HS-5 (cell line): ENCODE data around the gene MAMDC2.

Source experiments
- DNase-seq: peaks from one replicate; pipeline ENCODE4 v3.0.0-alpha.2; 2012; ENCODE audit warnings: low read depth

MAMDC2 gene

GRCh38 chr9:70064496-70064895, 20.8 kb downstream of the MAMDC2 start:
- DNase-seq = no peak

GRCh38 chr9:70065572-70065971, 21.9 kb downstream of the MAMDC2 start:
- no peak for DNase-seq

DNA sequence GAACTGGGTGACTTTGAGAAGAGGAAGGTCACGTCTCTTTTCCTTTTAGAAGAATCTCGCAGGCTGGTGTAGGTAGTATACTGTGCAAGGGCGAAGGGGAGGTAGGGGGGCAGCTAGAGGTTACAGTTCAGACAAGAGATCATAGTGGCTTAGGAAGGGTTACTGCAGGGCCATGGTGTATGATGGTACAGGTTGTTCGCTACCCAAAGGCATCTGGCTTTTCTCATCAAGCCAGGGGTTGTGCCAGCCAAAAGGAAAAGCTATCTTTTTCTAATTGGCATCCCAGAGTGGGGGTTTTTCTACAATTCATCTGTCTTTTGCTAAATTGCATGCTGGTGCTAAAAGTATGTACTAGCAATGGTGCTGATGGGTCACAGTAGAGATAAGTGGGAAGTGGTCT, 22.8 kb downstream of the MAMDC2 start:
- no peak for DNase-seq

DNA sequence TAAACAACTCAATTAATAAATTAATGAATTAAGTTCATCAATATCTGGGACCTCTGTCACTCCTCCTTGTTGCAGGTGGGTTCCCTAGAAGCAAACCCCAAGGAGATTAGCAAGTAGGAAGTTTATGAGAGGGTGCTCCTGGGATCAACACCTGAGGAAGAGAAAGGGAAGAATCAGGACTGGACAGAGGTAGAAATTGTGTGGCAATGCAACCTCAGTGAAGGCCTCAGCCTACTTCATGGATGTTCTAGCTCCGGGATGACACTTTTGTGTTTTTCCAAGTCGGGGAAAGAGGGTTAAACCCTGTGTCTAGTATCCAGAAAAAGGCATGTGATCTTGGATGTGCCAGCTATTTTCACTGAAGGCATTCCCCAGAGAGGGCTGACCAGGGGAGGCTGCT, 23.2 kb downstream of the MAMDC2 start:
- no peak for DNase-seq

DNA sequence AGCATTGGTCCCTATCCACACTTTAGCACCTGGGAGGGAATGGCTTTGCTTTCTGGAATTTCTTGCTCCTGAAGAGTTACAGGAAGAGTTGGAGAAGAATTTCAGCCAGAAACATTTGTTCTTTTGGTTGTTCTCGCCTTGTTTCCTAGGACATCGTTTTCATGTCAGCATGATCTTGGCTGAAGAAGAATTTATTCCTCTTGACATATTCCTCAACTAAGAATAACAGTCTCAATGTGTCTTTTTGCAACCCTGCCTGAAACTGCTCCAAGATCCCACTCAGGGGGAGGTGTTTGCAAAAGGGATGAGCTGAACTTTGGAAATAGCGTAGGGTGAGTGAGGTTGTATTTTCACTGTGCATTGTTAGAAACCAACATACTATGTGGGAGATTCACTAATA, 26.1 kb downstream of the MAMDC2 start:
- DNase-seq = no peak

- DNase-seq = no peak
Observed at GRCh38 chr9:70073193-70073592, 29.5 kb downstream of the MAMDC2 start.

DNA sequence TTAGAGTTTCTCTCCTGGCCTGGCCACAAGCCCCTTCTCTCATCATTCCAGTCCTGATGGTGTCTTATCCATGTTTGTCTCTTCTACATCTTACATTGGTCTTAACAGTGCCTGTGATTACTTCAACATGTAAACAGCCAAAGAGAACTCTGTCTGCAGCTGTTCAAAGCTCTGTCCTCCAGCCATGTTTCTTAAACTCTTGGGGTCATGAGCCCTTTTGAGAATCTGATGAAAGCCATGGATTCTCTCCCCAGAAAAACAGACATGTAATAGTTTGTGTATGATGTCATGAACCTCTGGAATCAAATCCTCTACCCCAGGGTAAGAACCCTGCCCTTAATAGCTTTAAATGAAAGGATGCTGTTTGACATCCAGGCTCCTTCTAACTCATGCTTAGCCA, 30.1 kb downstream of the MAMDC2 start:
- DNase-seq = no peak

DNA sequence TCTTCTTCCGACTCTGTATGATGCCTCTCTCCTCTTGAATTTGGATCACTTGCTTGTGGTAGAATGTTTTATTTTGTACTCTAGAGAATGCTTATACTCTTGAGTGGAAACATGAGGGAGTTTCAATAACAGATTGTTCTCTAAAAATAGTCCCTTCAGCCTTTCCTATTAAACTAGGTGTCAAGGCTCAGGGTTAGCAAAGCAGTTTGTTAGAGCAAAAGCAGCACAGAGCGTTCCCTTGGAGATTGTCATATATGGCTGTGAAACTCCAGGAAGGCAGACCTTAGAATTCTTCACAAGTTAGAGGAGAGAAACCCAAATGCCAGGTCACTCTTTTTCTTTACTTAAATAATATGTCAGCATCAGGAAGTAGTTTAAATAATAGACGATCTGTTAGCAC, 33.0 kb downstream of the MAMDC2 start:
- no peak for DNase-seq

DNA sequence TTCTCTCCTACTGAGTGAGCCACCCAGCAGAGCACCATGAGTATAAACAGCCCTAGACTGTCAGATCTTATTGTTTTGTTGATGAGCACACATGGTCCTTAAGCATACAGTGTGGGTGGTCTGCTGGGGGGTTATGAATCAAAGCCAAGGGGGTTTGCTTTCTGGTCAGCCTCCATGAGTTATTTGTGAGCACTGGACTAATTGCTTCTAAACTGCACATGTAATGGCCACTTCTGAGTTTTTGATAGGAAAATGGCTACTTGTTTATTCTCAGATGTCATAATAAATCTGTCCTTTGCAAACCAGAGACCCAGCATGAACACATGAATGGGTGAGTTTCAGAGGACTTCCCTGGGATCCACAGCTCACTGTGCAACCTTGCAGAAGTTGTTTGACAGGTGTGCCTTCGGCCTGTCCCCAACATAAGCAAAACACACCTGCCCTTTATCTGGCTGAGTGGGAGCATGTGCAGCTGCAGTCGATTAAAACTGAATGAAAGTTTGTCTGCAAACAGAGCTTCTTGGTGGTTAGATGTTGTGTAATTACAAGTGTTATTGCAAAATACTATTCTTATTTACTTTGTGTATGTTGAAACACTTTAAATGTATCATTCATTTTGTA, 35.9 kb downstream of the MAMDC2 start:
- DNase-seq = no peak

GRCh38 chr9:70080481-70081119, 37.0 kb downstream of the MAMDC2 start:
- DNase-seq = no peak

- peak; percentile 56 for DNase-seq
Observed at GRCh38 chr9:70081120-70081495, 37.5 kb downstream of the MAMDC2 start.

- DNase-seq = no peak
Observed at GRCh38 chr9:70083429-70083828, 39.8 kb downstream of the MAMDC2 start.

DNA sequence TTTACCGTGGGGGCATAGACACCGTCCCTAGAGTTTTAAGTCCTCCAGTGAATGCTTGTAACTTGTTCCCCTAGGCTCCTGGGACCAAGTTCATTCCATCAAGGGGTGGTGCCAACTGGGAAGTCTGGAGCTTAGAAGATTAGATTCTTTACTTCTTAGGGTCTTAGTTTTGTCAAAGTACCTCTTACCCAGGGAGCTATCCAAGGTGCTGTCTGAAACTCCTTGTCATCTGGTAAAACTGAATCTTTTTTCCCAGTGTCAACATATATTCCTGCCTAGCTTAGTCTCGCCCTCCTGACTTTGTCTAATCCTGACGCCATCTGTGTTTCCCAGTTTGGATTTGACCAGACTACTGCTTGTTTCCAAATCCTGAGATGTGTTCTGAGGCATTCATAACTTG, 41.6 kb downstream of the MAMDC2 start:
- DNase-seq = no peak

- DNase-seq = no peak
Observed at GRCh38 chr9:70091103-70091502, 47.5 kb downstream of the MAMDC2 start.

DNA sequence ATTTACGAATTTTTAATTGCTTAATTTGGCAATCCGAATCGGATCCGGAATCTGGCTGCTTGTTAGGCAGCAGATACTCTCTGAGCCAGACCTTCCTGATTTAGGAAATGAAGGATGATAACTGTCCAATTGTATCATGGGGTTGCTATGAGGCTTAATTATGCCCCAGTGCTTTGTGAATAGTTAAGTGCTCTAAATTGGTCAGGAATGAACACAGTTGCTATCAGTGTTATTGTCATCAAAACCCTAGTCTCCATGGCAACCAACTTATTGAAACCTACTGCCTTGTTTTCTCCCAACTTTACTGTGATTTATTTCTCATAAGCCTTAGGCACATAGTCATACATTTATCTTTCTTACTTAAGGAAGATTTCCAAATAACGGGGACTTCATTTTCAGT, 47.9 kb downstream of the MAMDC2 start:
- DNase-seq = no peak

DNA sequence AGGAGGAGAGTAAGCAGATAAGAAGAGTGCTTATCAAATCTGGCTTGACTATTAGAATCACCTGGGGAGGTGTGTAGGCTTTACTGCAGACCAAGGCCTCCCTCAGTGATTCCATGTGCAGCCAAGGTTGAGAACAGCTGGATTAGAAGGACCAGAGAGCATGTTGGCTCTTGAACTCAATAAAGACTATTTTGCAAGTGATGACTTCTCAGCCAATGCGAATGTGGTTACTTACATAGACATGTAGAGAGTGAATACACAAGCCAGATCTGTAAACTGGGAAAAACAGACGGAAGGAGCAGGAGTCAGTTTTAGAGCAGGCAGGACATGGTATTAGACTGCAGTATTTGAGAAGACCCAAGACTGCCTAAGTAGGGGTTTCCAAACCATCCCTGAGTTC, 48.5 kb downstream of the MAMDC2 start:
- no peak for DNase-seq

GRCh38 chr9:70093095-70093494, 49.4 kb downstream of the MAMDC2 start:
- DNase-seq = no peak

GRCh38 chr9:70093944-70094343, 50.3 kb downstream of the MAMDC2 start:
- DNase-seq = no peak

- no peak for DNase-seq
Observed at GRCh38 chr9:70094747-70095146, 51.1 kb downstream of the MAMDC2 start.

DNA sequence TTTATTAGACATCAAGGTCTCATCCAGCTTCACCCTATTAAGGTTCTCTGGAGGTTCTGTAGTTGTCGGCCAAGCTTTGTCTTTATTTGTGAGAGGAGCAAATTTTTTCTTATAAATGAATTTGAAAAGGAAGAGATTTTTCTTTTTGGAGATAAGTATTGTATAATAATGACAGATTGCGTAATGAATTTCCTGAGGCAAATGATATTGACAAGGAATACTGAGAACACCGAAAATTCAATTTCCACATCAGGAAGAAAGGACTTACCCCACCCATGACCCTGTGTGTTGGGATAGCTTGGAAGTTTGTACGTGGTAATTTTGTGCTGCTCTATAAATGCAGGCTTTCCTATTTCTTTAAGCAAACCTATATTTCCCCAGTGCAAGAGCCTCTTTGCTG, 53.5 kb downstream of the MAMDC2 start:
- DNase-seq = no peak

GRCh38 chr9:70100362-70100761, 56.7 kb downstream of the MAMDC2 start:
- DNase-seq = no peak

DNA sequence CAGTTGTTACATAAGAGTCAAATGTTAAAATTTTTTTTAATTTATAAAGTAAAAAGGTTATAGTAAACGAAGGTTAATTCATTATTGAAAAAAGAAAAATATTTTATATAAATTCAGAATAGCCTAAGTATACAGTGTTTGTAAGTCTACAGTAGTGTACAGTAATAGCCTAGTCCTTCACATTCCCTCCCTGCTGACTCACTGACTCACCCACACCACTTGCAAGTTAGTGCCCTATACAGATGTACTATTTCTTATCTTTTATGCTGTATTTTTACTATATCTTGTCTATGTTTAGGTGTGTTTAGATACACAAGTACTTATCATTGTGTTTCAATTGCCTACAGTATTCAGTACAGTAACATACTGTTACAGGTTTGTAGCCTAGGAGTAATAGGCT, 57.6 kb downstream of the MAMDC2 start:
- DNase-seq = no peak

GRCh38 chr9:70105147-70105546, 61.5 kb downstream of the MAMDC2 start:
- no peak for DNase-seq

GRCh38 chr9:70106571-70106970, 62.9 kb downstream of the MAMDC2 start:
- DNase-seq = no peak
